ENCODE measurements around the gene PIK3CD. TPM values are rescaled to one million over a fixed set of nuclear protein-coding genes. Genes with fewer than 3 reads are reported as not detected.

The PIK3CD gene
- total RNA-seq, 1 experiment from 2014 or later: 23.1 TPM

DNA sequence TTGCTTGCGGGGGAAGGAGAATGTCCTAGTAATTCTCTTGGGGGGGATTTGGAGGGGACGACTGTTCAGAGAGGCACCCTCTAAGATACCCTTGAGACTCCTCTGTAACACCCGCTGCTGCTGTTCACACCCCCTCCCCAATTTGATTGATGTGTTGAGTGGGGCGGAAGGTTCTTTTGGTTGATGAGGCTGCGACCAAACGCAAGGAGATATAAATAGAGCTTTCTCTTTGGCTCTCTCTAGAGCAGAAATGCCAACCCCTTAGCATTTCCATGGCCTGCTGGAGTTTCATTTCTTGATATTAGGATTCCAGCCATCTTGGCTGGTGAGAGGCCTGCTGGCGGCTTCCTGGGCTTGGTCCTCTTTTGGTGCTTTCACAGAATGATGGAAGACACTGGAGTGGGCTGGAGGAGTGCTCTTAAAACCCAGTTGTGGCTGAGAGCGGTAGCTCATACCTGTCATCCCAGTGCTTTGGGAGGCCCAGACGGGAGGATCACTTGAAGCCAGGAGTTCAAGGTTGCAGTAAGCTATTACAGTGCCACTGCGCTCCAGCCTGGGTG lies 2.0 kb downstream of the PIK3CD start:
- CTCF ChIA-PET: interaction anchor here (1.2 to 2.7 kb wide), 3 partner anchors 11 to 38 kb away, joined by 3 to 7 read pairs (median 4); no protein-coding TSS in a partner anchor
- POLR2A ChIA-PET: no interaction called here
- peaks cover 58% of the 10 kb centered on the region for H3K27me3 Mint-ChIP-seq (ENCODE audit: low read depth)
- peaks cover 10% of the 10 kb centered on the region for H3K4me1 Mint-ChIP-seq
- peak overlapping the region; percentile 72 for H3K4me3 Mint-ChIP-seq
- no peak for ATAC-seq
- no peaks in the 10 kb centered on the region for H3K9me3 Mint-ChIP-seq
- TF ChIP-seq, protein P1, sequence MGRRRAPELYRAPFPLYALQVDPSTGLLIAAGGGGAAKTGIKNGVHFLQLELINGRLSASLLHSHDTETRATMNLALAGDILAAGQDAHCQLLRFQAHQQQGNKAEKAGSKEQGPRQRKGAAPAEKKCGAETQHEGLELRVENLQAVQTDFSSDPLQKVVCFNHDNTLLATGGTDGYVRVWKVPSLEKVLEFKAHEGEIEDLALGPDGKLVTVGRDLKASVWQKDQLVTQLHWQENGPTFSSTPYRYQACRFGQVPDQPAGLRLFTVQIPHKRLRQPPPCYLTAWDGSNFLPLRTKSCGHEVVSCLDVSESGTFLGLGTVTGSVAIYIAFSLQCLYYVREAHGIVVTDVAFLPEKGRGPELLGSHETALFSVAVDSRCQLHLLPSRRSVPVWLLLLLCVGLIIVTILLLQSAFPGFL (CRISPR knock-in tag; IDR thresholded peaks at IDR 0.05; ENCODE audit: borderline replicate concordance): no peak
- TF ChIP-seq FOXJ3 (CRISPR knock-in tag; IDR thresholded peaks at IDR 0.05; ENCODE audit: borderline replicate concordance): no peak
- TF ChIP-seq, protein P2, sequence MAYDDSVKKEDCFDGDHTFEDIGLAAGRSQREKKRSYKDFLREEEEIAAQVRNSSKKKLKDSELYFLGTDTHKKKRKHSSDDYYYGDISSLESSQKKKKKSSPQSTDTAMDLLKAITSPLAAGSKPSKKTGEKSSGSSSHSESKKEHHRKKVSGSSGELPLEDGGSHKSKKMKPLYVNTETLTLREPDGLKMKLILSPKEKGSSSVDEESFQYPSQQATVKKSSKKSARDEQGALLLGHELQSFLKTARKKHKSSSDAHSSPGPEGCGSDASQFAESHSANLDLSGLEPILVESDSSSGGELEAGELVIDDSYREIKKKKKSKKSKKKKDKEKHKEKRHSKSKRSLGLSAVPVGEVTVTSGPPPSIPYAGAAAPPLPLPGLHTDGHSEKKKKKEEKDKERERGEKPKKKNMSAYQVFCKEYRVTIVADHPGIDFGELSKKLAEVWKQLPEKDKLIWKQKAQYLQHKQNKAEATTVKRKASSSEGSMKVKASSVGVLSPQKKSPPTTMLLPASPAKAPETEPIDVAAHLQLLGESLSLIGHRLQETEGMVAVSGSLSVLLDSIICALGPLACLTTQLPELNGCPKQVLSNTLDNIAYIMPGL (CRISPR knock-in tag; IDR thresholded peaks at IDR 0.05): no peak
- no peak for TF ChIP-seq ETV6 (CRISPR knock-in tag; IDR thresholded peaks at IDR 0.05)
- TF ChIP-seq, protein P3, sequence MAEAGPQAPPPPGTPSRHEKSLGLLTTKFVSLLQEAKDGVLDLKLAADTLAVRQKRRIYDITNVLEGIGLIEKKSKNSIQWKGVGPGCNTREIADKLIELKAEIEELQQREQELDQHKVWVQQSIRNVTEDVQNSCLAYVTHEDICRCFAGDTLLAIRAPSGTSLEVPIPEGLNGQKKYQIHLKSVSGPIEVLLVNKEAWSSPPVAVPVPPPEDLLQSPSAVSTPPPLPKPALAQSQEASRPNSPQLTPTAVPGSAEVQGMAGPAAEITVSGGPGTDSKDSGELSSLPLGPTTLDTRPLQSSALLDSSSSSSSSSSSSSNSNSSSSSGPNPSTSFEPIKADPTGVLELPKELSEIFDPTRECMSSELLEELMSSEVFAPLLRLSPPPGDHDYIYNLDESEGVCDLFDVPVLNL (CRISPR knock-in tag; IDR thresholded peaks at IDR 0.05; ENCODE audit: borderline replicate concordance, low read depth): no peak
- TF ChIP-seq TEAD4 (CRISPR knock-in tag; IDR thresholded peaks at IDR 0.05): no peak
- no peak for TF ChIP-seq ZNF219 (CRISPR knock-in tag; IDR thresholded peaks at IDR 0.05; ENCODE audit: borderline replicate concordance)
- TF ChIP-seq, protein P4, sequence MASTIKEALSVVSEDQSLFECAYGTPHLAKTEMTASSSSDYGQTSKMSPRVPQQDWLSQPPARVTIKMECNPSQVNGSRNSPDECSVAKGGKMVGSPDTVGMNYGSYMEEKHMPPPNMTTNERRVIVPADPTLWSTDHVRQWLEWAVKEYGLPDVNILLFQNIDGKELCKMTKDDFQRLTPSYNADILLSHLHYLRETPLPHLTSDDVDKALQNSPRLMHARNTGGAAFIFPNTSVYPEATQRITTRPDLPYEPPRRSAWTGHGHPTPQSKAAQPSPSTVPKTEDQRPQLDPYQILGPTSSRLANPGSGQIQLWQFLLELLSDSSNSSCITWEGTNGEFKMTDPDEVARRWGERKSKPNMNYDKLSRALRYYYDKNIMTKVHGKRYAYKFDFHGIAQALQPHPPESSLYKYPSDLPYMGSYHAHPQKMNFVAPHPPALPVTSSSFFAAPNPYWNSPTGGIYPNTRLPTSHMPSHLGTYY (CRISPR knock-in tag; IDR thresholded peaks at IDR 0.05): no peak
- TF ChIP-seq, protein P5, sequence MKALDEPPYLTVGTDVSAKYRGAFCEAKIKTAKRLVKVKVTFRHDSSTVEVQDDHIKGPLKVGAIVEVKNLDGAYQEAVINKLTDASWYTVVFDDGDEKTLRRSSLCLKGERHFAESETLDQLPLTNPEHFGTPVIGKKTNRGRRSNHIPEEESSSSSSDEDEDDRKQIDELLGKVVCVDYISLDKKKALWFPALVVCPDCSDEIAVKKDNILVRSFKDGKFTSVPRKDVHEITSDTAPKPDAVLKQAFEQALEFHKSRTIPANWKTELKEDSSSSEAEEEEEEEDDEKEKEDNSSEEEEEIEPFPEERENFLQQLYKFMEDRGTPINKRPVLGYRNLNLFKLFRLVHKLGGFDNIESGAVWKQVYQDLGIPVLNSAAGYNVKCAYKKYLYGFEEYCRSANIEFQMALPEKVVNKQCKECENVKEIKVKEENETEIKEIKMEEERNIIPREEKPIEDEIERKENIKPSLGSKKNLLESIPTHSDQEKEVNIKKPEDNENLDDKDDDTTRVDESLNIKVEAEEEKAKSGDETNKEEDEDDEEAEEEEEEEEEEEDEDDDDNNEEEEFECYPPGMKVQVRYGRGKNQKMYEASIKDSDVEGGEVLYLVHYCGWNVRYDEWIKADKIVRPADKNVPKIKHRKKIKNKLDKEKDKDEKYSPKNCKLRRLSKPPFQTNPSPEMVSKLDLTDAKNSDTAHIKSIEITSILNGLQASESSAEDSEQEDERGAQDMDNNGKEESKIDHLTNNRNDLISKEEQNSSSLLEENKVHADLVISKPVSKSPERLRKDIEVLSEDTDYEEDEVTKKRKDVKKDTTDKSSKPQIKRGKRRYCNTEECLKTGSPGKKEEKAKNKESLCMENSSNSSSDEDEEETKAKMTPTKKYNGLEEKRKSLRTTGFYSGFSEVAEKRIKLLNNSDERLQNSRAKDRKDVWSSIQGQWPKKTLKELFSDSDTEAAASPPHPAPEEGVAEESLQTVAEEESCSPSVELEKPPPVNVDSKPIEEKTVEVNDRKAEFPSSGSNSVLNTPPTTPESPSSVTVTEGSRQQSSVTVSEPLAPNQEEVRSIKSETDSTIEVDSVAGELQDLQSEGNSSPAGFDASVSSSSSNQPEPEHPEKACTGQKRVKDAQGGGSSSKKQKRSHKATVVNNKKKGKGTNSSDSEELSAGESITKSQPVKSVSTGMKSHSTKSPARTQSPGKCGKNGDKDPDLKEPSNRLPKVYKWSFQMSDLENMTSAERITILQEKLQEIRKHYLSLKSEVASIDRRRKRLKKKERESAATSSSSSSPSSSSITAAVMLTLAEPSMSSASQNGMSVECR (CRISPR knock-in tag; IDR thresholded peaks at IDR 0.05; ENCODE audit: borderline replicate concordance): no peak
- H3K36me3 Mint-ChIP-seq: no peaks in the 10 kb centered on the region
- H3K27ac Mint-ChIP-seq: no peak overlapping the region
- DNase-seq (ENCODE audit: low spot score): no peak

DNA sequence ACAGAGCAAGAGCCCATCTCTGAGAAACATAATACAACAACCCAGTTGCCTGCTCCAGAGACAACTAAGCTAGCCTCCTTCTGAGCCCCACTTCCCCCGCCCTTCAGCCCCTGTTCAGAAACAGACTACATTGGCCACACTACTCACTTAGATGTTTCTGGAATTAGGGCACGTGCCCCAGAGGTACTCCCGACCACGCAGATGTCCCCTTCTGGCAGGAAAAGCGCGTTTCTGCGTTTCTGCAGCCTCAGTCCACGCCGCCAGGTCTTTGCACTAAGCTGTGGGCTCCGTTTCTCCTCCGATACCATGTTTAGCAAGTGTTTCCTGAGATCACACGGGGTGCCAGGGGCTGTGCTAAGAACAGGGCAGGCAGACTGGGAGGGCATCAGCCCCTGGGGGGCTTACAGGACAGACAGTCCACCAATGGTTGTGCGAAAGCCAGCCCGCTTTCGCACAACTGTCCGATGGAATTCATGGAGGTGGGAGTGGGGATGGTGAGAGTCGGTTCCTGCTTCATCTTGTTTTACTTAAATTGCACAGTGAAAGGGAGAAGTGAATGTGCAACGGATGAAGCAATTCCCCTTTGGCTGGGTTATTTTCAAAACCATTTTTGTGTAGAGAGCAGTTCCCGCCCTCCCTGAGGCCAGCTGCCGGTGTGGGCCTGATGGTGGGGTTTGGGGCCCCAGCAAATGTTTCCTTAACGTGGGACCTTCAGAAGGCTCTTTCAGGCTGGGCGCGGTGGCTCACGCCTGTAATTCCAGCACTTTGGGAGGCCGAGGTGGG lies 2.7 kb downstream of the PIK3CD start:
- DNase-seq (ENCODE audit: low spot score) (no peak), ATAC-seq (no peak)
- H3K27ac Mint-ChIP-seq: no peak overlapping the region
- H3K4me3 Mint-ChIP-seq: no peak overlapping the region
- H3K9me3 Mint-ChIP-seq: no peaks in the 10 kb centered on the region
- TF ChIP-seq ZNF671 (CRISPR knock-in tag; IDR thresholded peaks at IDR 0.05) (no peak), HMGA2 (CRISPR knock-in tag; IDR thresholded peaks at IDR 0.05) (no peak), ZNF121 (CRISPR knock-in tag; IDR thresholded peaks at IDR 0.05) (no peak), FOXP1 (CRISPR knock-in tag; IDR thresholded peaks at IDR 0.05; ENCODE audit: borderline replicate concordance) (no peak)
- TF ChIP-seq, protein P3 (CRISPR knock-in tag; IDR thresholded peaks at IDR 0.05; ENCODE audit: borderline replicate concordance, low read depth): no peak
- TF ChIP-seq, protein P6, sequence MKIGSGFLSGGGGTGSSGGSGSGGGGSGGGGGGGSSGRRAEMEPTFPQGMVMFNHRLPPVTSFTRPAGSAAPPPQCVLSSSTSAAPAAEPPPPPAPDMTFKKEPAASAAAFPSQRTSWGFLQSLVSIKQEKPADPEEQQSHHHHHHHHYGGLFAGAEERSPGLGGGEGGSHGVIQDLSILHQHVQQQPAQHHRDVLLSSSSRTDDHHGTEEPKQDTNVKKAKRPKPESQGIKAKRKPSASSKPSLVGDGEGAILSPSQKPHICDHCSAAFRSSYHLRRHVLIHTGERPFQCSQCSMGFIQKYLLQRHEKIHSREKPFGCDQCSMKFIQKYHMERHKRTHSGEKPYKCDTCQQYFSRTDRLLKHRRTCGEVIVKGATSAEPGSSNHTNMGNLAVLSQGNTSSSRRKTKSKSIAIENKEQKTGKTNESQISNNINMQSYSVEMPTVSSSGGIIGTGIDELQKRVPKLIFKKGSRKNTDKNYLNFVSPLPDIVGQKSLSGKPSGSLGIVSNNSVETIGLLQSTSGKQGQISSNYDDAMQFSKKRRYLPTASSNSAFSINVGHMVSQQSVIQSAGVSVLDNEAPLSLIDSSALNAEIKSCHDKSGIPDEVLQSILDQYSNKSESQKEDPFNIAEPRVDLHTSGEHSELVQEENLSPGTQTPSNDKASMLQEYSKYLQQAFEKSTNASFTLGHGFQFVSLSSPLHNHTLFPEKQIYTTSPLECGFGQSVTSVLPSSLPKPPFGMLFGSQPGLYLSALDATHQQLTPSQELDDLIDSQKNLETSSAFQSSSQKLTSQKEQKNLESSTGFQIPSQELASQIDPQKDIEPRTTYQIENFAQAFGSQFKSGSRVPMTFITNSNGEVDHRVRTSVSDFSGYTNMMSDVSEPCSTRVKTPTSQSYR (CRISPR knock-in tag; IDR thresholded peaks at IDR 0.05): no peak
- H3K27me3 Mint-ChIP-seq (ENCODE audit: low read depth): peaks cover 53% of the 10 kb centered on the region
- peaks cover 10% of the 10 kb centered on the region for H3K4me1 Mint-ChIP-seq
- POLR2A ChIA-PET: no interaction called here
- CTCF ChIA-PET: interaction anchor here (0.6 to 2.7 kb wide), 5 partner anchors 39 to 690 kb away, joined by 3 to 7 read pairs (median 3); no protein-coding TSS in a partner anchor
- no peaks in the 10 kb centered on the region for H3K36me3 Mint-ChIP-seq
